Skin of body (tissue), 2 donors: ENCODE data around the gene ALLC. TPM values are rescaled to one million over a fixed set of nuclear protein-coding genes. Genes with fewer than 3 reads are reported as not detected.
"Not testable (repeated sequence)": the region's sequence is repeated elsewhere in the genome, so short reads cannot be mapped to it uniquely, and the experiment has no call there.

Experiments used
- DNase-seq: peaks from one replicate; lab custom pipeline; 2025; lab: John Stamatoyannopoulos, UW
- total RNA-seq: library from RNA; depleted of rRNA; stranded (reverse); fragments of >200 nt; gene quantifications from one replicate; pipeline ENCODE4 v1.2.3, GENCODE V29; 2014

The ALLC gene
- total RNA-seq, 1 donor from 2014 or later: not detected

DNA sequence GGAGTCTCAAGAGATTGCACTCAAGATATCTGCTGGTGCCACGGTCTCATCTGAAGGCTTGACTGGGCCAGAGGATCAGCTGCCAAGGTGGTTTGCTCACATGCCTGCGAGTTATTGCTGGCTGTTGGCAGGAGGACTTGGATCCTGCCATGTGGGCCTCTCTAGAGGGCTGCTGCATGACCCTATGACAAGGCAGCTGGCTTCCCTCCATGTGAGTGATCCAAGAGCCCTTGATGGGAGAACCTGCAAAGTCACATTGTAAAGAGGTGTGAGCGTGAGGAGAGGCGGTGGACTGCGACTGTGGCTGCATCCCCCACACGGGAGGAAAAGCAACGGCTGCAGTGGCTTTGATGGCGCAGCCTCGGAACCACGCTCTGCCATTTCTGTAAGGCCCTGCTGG, 4.0 kb upstream of the ALLC start:
- no peak for DNase-seq

DNA sequence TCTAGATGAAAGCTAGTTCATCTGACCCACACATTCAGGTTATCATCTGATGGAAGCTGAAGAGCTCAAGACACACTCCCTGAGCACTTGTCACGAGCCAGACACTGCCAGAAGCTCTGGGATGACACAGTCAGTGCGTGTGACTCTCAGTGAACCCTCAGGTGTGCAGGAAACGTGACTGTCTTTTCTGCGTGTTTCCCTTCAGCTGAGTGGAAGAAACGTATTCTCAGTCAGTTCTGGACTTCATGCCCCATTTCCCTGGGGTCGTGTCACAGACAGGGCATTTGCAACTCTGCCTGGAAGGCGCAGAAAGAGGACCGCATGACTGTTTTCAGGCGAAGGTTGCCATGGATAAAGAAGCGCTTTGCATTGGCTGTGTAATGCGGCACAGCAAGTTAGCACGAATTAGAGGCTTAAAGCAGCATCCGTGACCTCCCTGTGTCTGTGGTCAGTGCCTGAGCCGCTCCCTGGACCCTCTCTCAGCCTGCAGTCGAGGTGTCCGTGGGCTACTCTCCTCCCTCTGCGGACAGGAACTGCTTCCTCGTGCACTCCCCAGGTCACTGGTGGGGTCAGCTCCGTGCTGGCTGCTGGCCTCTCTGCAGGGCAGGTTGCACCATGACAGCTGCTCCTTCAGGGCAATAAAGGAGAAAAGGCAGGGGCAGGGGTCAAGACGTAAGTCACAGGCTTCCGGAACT, 3.3 kb upstream of the ALLC start:
- DNase-seq: no peak

DNA sequence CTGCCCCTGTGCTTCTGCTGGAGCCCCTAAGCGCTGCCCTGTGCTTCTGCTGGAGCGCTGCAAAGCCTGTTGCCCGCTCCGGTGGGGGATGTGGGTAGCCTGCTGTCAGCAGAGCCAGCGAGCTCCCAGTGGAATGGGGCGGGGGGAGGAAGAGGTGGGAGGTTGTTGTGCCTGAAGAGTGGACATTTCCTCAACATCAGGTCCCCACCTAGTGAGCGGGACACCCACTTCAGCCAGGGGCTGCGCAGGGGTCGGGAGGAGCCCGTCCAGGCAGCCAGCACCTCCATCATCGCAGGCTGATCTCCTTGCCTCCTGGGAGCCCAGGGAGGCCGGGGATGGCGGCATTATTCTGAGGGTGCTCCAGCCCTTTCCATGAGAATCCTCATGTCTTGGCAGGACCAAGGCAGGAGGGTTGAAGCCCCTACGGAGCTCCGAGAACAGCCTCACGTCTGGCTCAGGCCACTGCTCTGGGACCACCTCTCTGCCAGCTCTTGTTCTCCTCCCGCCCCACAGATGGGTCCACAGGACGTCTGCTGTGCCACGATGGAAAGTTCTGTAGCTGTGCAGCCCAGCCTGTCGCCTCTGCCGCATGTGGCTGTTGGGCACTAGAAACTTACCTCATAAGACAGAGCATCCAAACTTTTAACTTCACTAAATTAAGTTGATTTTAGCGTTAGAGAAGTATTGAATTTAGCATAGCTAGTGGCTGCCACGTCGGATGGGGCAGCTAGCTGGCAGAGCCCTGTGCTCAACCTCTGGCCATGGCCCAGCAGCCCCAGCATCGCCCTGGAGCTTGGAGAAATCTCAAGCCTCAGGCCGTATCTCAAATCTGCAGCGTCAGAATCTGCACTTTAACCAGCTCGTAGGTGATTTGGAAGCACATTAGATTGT, 1.9 kb upstream of the ALLC start:
- no peak for DNase-seq

GRCh38 chr2:3656762-3657721, 958 bp upstream of the ALLC start:
- no peak for DNase-seq

- peak; percentile 2 for DNase-seq
Measured at GRCh38 chr2:3659447-3660432, 1.7 kb downstream of the ALLC start.

- DNase-seq: not testable (repeated sequence)
Measured at GRCh38 chr2:3660640-3661039, 2.6 kb downstream of the ALLC start.

DNA sequence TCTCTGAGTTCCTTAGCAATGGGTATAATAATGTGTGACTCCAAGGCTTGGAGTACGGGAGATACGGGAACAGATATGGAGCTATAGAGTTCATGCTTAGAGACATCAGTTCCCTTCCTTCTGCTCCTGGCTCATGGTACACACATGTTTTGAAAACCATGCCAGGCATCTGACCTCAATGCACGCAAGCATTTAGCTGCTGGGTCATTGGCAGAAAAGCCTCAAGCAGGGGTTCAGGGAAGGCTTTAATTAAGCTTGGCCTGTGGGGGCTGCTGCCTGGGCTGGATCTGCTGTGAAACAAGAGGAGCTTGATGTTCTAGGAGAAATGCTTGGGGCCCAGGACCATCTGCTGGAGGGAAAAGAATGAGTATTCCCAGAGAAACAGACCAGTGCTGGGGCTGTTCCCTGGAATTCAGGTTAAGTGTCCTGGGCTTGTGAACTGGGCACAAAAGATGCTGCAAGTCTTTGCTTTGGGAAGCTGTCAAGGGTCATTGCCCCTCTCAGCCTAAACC, 3.2 kb downstream of the ALLC start:
- DNase-seq: no peak

- no peak for DNase-seq
Measured at GRCh38 chr2:3662239-3662638, 4.2 kb downstream of the ALLC start.

GRCh38 chr2:3664118-3664517, 6.1 kb downstream of the ALLC start:
- no peak for DNase-seq

DNA sequence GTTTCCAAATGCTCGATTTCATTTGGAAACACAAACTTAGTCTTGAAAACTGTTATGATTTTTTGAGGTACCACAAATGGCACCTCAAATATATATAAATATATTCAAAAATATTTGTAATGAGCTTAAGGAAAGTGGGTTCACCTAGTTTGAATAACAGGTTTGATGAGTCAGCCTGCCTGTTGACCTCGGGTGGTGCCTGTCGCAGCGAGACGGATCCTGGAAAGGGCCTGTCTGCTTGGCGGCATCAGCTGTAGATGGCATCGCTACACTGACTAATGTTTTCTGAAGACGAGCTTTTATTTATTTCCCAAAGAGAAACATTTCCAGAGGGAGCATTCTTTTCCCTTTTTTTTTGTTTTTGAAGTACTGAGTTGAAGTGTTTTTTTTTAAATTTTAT, 6.9 kb downstream of the ALLC start:
- DNase-seq: no peak

- no peak for DNase-seq
Measured at GRCh38 chr2:3665886-3666612, 8.0 kb downstream of the ALLC start.

DNA sequence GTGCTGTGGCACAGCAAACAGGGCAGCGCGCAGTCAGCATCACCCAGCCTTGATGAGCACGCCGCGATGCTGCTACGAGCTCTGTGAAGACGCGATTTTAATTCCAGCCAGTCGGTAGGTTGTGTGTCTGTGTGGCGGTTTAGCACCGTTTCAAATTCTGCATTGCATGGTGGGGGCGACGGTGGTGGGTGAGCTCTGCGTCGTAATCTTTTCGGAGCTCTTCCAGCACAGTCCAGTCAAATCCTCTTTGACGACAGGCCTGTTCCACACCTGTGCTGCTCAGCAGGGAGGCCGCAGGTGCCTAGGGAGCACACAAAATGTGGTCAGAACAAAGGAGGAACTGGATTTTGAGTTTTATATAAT, 8.6 kb downstream of the ALLC start:
- DNase-seq: no peak

DNA sequence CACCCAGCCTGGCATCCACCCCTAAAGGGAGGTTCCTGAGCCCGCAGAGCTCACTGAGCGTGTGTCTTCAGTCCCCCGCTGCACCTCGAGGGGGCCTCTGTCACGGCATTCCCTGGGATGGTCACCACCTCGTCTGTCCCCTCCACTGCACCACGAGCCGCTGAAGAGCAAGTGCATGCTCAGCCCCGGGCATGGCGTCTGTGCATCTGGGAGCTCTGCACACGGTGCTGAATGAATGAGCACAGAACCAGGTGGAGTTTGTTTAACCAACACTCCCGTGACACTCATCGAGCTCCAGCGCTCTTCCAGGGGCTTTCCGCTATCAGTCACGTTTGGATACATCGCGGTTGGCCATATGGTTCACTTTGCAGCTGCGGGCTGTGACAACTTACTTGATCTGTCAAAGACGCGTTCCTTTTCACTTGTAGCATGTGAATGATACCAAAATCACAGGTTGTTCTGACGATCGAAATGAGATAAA, 9.2 kb downstream of the ALLC start:
- no peak for DNase-seq

- DNase-seq: no peak
Measured at GRCh38 chr2:3669656-3670055, 11.7 kb downstream of the ALLC start.

DNA sequence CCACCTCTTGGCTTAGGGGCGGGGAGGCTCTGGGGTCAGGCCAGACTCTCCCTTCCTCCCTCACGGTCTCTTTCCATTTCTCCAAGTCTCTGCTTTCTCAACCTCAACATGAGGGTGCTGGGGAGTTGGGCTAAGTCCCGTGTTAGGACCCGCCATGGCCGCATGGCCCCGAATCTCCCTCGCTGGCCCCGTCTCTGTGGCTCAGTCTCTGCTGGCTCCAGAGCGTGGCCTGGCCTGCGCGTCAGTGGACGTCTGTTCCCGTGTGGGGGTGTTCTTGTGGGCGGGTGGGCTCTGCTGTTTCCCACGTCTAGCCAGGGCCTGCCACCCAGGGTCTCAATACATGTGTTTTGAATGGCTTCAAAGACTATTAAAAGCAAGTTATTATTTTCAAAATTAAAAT, 12.4 kb downstream of the ALLC start:
- no peak for DNase-seq

DNA sequence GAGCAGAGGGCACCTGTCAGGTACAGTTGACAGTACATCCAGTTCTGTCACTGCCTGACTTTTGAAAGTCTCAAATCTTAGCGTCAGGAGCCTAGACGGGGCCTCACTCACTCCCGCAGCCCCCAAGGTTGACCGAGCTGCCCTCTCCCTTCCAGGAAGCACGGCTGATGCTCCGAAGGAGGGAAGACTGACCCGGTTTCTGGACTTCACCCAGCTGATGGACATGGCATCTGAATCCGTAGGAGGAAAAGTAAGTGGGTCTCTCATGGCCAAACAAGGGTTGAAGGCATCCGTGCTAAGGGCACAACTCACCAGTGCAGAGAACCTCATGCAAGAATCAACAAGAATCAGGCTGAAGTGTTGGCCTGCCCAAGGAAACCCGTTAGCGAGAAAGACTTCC, 12.9 kb downstream of the ALLC start:
- DNase-seq: no peak

DNA sequence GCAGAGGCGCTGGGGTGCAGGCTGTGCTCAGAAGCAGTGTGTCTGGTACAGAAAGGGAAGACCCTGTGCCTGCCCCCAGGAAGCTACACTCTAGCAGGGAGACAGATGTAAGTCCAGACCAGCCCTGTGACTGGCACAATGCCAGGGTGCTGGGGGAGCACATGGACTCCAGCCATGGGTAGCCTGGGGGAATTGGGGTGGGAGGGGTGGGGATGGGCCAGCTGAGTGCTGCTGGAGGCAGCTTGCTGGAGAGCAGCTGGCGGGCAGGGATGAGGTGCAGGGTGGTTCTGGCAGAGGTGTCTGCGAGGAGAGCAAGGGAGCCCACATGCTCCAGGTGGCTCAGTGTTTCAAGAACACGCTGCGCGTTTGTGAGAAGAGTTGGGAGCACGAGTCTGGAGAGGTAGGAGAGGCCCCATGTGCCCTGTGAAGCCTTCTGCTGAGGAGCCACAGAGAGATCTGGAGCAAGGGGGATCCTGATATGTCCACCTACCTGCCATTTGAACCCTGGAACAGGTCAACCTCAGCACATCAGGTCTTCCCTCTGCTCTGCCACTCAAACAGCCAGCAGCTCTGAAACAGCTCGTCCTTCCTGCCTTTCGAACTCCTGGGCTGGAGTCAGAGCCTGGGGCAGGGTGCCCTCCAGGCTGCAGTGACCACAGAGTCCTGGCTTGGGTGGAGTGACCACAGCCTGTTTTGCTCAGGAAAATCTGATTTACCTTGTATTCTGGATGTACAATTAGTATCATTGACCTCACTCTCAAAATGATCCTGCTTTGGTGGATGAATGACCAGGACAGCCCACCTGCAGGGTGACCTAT, 15.1 kb downstream of the ALLC start:
- DNase-seq: no peak

DNA sequence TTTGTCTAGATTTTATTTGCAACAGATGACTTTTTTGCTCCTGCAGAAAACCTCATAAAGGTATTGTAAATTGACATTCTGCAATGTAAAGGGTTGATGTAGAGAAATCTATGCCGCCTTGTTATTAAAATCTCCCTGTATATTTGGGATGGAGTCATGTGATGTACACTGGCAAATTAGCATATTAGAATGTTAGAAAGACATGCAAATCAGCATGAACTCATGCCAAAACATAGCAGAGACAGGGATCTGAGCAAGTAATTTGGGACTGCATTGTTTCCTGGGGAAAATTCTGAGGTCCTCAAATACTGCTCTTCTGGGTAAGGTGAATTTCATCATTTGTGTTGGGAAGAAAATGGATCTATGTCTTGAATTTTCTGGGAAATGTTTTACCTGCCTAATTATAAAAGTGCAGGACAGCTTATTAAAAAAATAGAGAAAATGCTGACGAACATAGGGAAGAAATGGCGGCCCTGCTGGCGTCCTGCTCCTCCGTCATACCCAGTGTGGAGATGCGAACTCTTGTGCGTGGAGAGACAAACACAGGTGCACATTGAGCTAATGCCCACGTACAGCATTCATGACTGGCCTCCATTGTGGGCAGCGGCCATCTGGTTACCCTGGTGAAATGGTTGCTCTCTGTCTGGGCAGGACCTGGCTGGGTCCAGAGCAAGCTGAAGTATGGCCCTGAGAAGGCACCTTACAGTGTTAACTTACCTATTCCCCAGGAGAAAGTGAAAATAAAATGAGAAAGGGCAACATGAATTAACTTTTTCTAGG, 16.3 kb downstream of the ALLC start:
- DNase-seq: no peak
